H1 (cell line): ENCODE measurements around the gene FLT1.

ENCODE experiments used
- BRCA1 ChIP-seq: IDR thresholded peaks from 2 replicates; pipeline ENCODE4 v1.6.1; 2012; ENCODE audit warnings: low read depth, low read length, improper control_type of control experiment
- CREB1 ChIP-seq: IDR thresholded peaks from 2 replicates; pipeline ENCODE4 v1.6.1; 2012; ENCODE audit warnings: inconsistent platforms
- CTCF ChIP-seq, 3 experiments: IDR thresholded peaks; 1 replicate in 2 of 3; 2 replicates in 1 of 3; pipeline versions ENCODE4 v1.5.1 to v1.6.1; 2011; ENCODE audit warnings: low read length in 3 of 3, mild to moderate bottlenecking in 3 of 3, inconsistent platforms in 2 of 3, low read depth in 1 of 3, moderate library complexity in 1 of 3; ENCODE audit not compliant: insufficient read depth in 1 of 3; ENCODE audit errors: control extremely low read depth in 1 of 3
- EP300 ChIP-seq, 2 experiments: IDR thresholded peaks; 1 replicate in 1 of 2; 2 replicates in 1 of 2; pipeline ENCODE4 v1.6.1; 2011 to 2012; ENCODE audit warnings: low read depth in 2 of 2, low read length in 2 of 2, mild to moderate bottlenecking in 2 of 2, borderline replicate concordance in 1 of 2, inconsistent platforms in 1 of 2, moderate library complexity in 1 of 2
- EZH2 ChIP-seq: fragments of 200-600 bp; sonication (generic); IDR thresholded peaks from 2 replicates; pipeline ENCODE4 v1.7.1; 2012; ENCODE audit warnings: low read depth, mild to moderate bottlenecking, moderate library complexity, low read length, inconsistent platforms; ENCODE audit not compliant: severe bottlenecking
- RAD21 ChIP-seq, 2 experiments: IDR thresholded peaks in 1 of 2; conservative IDR thresholded peaks in 1 of 2; 2 replicates each; pipeline ENCODE4 v1.6.1; 2011; ENCODE audit warnings: low read depth in 2 of 2, low read length in 2 of 2, improper control_type of control experiment in 1 of 2, inconsistent platforms in 1 of 2, mild to moderate bottlenecking in 1 of 2, moderate library complexity in 1 of 2
- RNF2 ChIP-seq: fragments of 200-900, 300-1000 bp; sonication (generic); IDR thresholded peaks from 2 replicates; pipeline ENCODE4 v1.7.1; 2016; ENCODE audit warnings: borderline replicate concordance, low read depth, mild to moderate bottlenecking, antibody characterized with exemption, low read length; ENCODE audit not compliant: poor library complexity, severe bottlenecking; ENCODE audit errors: missing control alignments
- SIN3A ChIP-seq, 2 experiments: IDR thresholded peaks in 1 of 2; conservative IDR thresholded peaks in 1 of 2; 2 replicates each; pipeline ENCODE4 v1.6.1; 2011 to 2012; ENCODE audit warnings: low read length in 2 of 2, improper control_type of control experiment in 1 of 2, low read depth in 1 of 2, mild to moderate bottlenecking in 1 of 2
- SP4 ChIP-seq: IDR thresholded peaks from 2 replicates; pipeline ENCODE4 v1.6.1; 2012; ENCODE audit warnings: low read length, inconsistent platforms
- TAF1 ChIP-seq: IDR thresholded peaks from 2 replicates; pipeline ENCODE4 v1.6.1; 2011; ENCODE audit warnings: mild to moderate bottlenecking, low read depth, low read length
- TCF12 ChIP-seq: IDR thresholded peaks from 2 replicates; pipeline ENCODE4 v1.6.1; 2011; ENCODE audit warnings: low read depth, mild to moderate bottlenecking, low read length

GRCh38 chr13:28326056-28326455 is 168.9 kb downstream of the FLT1 start:
- TF ChIP-seq SP4 (no peak), CREB1 (no peak), TCF12 (no peak), RAD21 (IDR thresholded peaks at IDR 0.05 in 1 of 2, conservative IDR thresholded peaks at IDR 0.05 in 1 of 2; ENCODE audit: low read depth in 2 of 2, low read length in 2 of 2) (no peak), CTCF (IDR thresholded peaks at IDR 0.05; ENCODE audit: control extremely low read depth in 1 of 3, insufficient read depth in 1 of 3, low read depth in 1 of 3, low read length in 3 of 3) (no peak), EP300 (IDR thresholded peaks at IDR 0.05; ENCODE audit: borderline replicate concordance in 1 of 2, low read depth in 2 of 2, low read length in 2 of 2) (no peak), BRCA1 (no peak), TAF1 (no peak), EZH2 (no peak), SIN3A (conservative IDR thresholded peaks at IDR 0.05 in 1 of 2, IDR thresholded peaks at IDR 0.05 in 1 of 2; ENCODE audit: low read depth in 1 of 2, low read length in 2 of 2) (no peak), RNF2 (no peak)
